ENCODE data around the gene CLASP1. TPM values are rescaled to one million over a fixed set of nuclear protein-coding genes. Genes with fewer than 3 reads are reported as not detected.
A peak's percentile ranks its signal among the peaks of the same experiment; 100 is the strongest.

CLASP1 gene
- total RNA-seq, 1 donor from 2014 or later = 110 TPM

DNA sequence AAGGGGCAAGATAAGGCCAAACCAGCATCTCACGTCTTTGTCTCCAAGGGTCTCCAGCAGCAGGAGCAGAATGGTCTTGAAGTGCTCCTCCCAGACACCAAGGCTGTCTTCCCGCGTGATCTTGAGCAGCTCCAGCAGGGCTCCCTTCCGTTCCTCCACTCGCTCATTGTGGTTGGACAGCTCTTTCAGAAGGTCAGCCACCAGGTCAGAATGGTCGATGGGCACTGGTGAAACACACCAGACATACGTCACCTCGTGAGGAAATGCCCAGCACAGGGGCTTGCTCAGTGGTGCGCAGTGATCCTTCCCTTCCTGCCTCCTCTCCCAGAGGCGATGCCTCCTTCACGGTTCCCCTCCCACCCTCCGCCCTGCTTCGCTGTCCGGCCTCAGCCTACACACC, 284.2 kb downstream of the CLASP1 start:
- peaks cover 33% of the 10 kb centered on the region for H3K36me3 Mint-ChIP-seq
- Histone ChIP-seq H3K27ac (no peak overlapping the region), H3K9ac (no peak overlapping the region), H3K9me3 (ENCODE audit: low read depth) (no peaks in the 10 kb centered on the region), H3K27me3 (no peaks in the 10 kb centered on the region), H3F3A (ENCODE audit: low read depth) (no peaks in the 10 kb centered on the region), H3K36me3 (no peaks in the 10 kb centered on the region), H4K20me1 (ENCODE audit: low read depth) (no peaks in the 10 kb centered on the region), H2AFZ (replicated peaks) (no peak overlapping the region), H3K4me1 (no peaks in the 10 kb centered on the region), H3K4me2 (no peak overlapping the region), H3K4me3 (no peak overlapping the region), H3K79me2 (ENCODE audit: low read depth) (no peaks in the 10 kb centered on the region)
- no peak for DNase-seq (ENCODE audit: low spot score)
- TF ChIP-seq EZH2phosphoT487 (IDR thresholded peaks at IDR 0.05) = no peak
- TF ChIP-seq EZH2 (IDR thresholded peaks at IDR 0.05) = no peak
- TF ChIP-seq, protein P1, sequence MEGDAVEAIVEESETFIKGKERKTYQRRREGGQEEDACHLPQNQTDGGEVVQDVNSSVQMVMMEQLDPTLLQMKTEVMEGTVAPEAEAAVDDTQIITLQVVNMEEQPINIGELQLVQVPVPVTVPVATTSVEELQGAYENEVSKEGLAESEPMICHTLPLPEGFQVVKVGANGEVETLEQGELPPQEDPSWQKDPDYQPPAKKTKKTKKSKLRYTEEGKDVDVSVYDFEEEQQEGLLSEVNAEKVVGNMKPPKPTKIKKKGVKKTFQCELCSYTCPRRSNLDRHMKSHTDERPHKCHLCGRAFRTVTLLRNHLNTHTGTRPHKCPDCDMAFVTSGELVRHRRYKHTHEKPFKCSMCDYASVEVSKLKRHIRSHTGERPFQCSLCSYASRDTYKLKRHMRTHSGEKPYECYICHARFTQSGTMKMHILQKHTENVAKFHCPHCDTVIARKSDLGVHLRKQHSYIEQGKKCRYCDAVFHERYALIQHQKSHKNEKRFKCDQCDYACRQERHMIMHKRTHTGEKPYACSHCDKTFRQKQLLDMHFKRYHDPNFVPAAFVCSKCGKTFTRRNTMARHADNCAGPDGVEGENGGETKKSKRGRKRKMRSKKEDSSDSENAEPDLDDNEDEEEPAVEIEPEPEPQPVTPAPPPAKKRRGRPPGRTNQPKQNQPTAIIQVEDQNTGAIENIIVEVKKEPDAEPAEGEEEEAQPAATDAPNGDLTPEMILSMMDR (IDR thresholded peaks at IDR 0.05) = no peak
- peaks cover 2% of the 10 kb centered on the region for H3K27me3 Mint-ChIP-seq (ENCODE audit: insufficient read depth, low read depth)
- no peak overlapping the region for H3K27ac Mint-ChIP-seq
- H3K4me1 Mint-ChIP-seq = no peaks in the 10 kb centered on the region
- H3K4me3 Mint-ChIP-seq = no peak overlapping the region
- no peaks in the 10 kb centered on the region for H3K9me3 Mint-ChIP-seq

DNA sequence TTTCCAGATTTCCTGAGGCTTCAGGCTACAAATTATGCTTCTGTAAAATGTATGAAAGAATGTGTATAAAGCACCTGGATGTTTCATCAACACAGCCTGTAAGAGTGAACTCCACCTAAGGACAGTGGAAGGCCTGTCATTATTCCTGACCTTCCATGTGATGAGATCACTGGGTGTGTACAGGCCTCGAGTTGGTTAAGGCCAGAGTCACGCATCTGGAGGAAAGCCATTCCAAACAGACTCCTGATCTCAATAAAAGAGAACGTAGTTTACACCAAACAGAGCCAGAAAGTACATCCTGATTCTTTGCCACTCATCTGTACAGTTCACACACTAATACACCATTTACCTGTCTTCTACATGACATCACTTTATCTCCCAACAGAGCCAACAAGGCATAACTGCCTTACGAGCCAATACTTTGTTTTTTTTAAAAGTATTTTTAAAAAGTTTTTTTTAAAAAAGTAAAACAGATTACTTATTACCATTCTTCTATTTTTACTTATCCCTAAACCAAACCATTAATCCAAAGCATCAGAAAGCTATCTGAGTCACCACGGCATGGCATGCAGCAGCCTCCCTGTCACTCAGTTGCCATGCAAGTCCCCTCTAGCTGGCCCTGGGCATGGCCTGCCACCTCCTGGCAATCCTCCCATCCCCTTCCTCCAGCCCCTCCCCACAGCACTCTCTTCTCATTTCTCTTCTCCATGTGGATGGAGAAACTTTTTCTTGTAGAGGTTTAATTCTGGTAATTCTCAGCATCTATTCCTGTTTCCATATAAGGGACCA, 285.4 kb downstream of the CLASP1 start:
- Histone ChIP-seq H3K4me1 (no peaks in the 10 kb centered on the region), H3K4me2 (no peak overlapping the region), H4K20me1 (ENCODE audit: low read depth) (no peaks in the 10 kb centered on the region), H3K4me3 (no peak overlapping the region), H3K27ac (no peak overlapping the region), H2AFZ (replicated peaks) (no peak overlapping the region), H3K9ac (no peak overlapping the region), H3K9me3 (ENCODE audit: low read depth) (no peaks in the 10 kb centered on the region), H3F3A (ENCODE audit: low read depth) (no peaks in the 10 kb centered on the region), H3K79me2 (ENCODE audit: low read depth) (no peaks in the 10 kb centered on the region), H3K36me3 (no peaks in the 10 kb centered on the region), H3K27me3 (no peaks in the 10 kb centered on the region)
- Mint-ChIP-seq H3K9me3 (no peaks in the 10 kb centered on the region), H3K4me3 (peak overlapping the region; percentile 16), H3K27ac (no peak overlapping the region), H3K36me3 (peaks cover 29% of the 10 kb centered on the region), H3K27me3 (ENCODE audit: insufficient read depth, low read depth) (peaks cover 2% of the 10 kb centered on the region), H3K4me1 (no peaks in the 10 kb centered on the region)
- TF ChIP-seq EZH2 (IDR thresholded peaks at IDR 0.05) (no peak), EZH2phosphoT487 (IDR thresholded peaks at IDR 0.05) (no peak)
- TF ChIP-seq, protein P1 (IDR thresholded peaks at IDR 0.05) = no peak
- no peak for DNase-seq (ENCODE audit: low spot score)

DNA sequence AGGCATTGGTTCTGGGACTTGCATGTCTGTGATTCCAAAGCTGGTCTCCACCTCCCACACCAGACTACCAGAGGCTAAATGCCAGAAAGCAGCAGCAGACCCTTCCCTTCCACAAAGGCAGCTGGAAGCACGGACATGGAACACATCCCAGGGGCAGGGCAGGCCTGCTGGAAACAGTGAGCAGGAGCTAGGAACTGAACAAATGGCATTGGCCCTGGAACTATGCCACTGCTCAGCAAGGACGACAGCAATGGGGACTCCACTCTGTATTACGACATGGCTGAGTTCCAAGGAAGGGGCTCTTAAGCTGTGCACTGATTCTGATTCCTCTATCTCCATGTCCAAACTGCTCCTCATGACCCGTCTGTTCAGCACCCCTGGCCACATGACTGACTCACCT, 286.5 kb downstream of the CLASP1 start:
- peaks cover 23% of the 10 kb centered on the region for H3K36me3 Mint-ChIP-seq
- H2AFZ ChIP-seq (replicated peaks) = no peak overlapping the region
- H3K4me1 ChIP-seq = no peaks in the 10 kb centered on the region
- H3K4me3 Mint-ChIP-seq = no peak overlapping the region
- H3K4me2 ChIP-seq = no peak overlapping the region
- no peaks in the 10 kb centered on the region for H3K9me3 Mint-ChIP-seq
- no peaks in the 10 kb centered on the region for H3F3A ChIP-seq (ENCODE audit: low read depth)
- DNase-seq (ENCODE audit: low spot score) = no peak
- TF ChIP-seq, protein P1 (IDR thresholded peaks at IDR 0.05) = no peak
- no peak for TF ChIP-seq EZH2phosphoT487 (IDR thresholded peaks at IDR 0.05)
- no peak for TF ChIP-seq EZH2 (IDR thresholded peaks at IDR 0.05)
- H4K20me1 ChIP-seq (ENCODE audit: low read depth) = no peaks in the 10 kb centered on the region
- no peak overlapping the region for H3K27ac ChIP-seq
- no peak overlapping the region for H3K4me3 ChIP-seq
- peaks cover 2% of the 10 kb centered on the region for H3K27me3 Mint-ChIP-seq (ENCODE audit: insufficient read depth, low read depth)
- H3K4me1 Mint-ChIP-seq = no peaks in the 10 kb centered on the region
- no peak overlapping the region for H3K9ac ChIP-seq
- no peaks in the 10 kb centered on the region for H3K9me3 ChIP-seq (ENCODE audit: low read depth)
- no peak overlapping the region for H3K27ac Mint-ChIP-seq
- no peaks in the 10 kb centered on the region for H3K36me3 ChIP-seq
- no peaks in the 10 kb centered on the region for H3K79me2 ChIP-seq (ENCODE audit: low read depth)
- no peaks in the 10 kb centered on the region for H3K27me3 ChIP-seq
